HG02759 (cell line): ENCODE measurements around the gene ADARB1.

Experiments used
- ATAC-seq: cut with Tn5 transposase; IDR thresholded peaks from one replicate; pipeline ENCODE4 v1.9.1; 2021; ENCODE audit warnings: mild to moderate bottlenecking, moderate library complexity; ENCODE audit not compliant: unreplicated experiment

Gene ADARB1

DNA sequence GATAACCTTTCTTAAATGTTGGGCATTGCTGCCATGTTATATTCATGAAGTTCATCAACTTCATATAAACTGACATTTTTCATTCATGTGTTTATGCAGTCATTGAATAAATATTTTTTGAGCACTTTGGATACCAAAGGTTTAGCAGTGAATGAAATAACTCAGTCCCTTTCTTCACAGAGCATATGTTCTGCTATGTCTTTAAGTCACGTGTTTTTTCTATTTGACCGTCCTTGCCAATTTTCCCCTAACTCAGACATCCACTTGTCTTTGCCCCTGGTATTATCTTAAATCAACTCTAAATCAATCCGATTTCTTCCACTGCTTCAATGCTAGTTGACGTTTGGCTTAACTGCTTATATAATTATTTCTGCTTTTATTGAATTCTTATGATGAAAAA lies 16.6 kb downstream of the ADARB1 start:
- no peak for ATAC-seq

- no peak for ATAC-seq
Observed at GRCh38 chr21:45091550-45092322, 17.4 kb downstream of the ADARB1 start.

DNA sequence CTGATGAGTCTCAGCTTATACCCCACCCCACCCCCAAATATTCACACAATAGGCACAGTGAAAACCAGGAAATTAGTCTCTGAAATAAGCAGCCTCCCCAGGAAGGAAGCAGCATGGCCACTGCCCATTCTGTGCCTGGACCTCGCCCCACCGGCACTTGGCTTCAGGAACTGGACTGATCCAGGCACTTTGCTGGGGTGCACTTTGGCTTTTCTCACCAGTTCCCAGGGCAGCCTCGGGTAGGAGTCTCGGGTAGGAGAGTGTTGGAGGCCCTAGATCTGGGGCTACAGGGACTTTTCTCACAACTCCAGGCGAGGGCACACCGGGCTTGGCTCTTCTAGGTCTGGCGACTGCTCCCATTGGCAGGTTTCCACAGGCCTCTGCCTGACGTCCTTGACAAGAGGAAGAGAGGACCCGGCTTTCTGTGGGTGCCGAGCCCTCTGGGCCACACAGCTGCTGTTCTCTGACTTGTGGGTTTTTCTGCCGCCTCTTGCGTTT lies 18.7 kb downstream of the ADARB1 start:
- ATAC-seq = no peak

DNA sequence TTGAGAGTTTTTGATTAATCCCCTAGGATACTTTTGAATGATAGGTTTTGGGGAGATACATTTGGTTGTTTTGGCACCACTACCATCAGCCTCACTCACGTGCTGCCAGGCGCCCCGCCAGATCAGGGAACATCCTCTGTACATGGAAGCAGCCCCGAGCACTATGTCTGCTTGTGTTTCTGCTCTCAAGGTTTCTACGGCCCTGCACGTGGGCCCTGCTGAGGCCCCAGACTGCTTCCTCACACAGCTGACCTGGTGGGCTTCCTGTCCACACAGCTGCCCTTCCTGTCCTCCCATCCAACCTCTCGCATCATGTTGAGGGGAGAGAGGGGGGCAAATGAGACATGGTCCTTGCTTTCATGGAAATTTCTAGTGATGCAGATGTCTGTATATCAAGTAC lies 20.0 kb downstream of the ADARB1 start:
- ATAC-seq = no peak

DNA sequence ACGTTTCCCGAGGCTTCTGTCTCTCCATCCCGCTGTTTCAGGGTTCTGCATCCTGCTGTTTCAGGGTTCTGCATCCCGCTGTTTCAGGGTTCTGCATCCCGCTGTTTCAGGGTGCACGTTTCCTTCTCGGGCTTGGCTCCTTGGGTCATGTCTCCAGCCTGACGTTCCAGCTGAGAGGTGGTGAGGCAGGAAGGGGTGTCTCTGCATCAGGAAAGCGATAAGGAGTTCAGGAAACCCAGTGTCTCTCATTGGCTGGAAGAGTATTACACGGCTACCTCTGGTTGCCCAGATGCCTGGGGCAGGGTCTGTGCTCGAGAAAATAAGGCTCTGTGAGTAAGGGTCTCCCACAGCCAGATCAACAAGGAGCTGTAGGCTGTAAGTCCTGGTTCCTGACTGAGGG lies 21.1 kb downstream of the ADARB1 start:
- no peak for ATAC-seq

DNA sequence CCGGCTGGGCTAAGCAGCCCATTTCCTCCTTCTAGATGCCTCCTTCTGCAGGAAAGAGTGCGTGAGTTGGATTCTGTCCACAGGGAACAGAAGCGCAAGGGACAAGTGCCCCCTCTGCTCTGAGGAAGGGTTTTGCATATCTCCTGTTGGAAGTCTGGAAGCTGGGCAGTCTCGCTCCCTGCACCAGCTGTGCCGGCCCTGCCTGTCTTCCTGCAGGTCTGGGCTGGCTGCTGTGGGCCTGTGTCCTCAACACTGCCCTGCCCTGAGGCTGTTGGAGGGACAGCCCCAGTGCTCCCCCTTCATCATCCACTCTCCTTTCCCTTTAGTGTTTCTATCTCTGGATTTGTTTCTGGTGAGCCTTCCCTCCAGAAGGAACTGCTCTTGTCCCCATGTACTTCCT lies 21.8 kb downstream of the ADARB1 start:
- ATAC-seq = no peak

DNA sequence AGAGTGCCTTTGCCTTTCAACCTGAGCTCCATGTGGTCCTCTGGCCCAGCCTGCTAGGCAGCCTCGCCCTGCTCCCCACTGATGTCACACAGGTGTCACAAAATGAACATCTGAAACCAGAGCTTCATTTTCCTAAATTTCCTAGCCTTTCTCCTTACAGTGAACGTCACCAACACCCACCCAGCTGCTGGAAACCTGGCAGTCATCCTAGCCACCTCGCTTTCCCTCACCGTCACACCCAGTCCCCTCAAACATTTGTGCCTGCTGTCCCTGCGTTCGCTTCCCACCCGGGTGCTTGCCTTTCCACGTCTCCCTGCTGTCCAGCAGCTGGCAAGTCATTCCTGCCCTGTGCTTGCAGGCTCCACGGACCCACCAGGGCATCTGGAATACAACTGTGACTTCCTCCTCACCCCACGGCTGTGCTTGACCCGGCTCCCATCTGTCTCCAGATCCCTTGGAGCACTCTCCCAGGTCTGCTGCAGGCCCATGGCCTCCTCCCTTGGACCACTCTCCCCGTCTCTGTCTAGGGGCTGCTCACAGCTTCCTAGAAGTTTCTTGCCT lies 23.5 kb downstream of the ADARB1 start:
- no peak for ATAC-seq

GRCh38 chr21:45098867-45099266 lies 24.5 kb downstream of the ADARB1 start:
- ATAC-seq = no peak

GRCh38 chr21:45099571-45099970 lies 25.2 kb downstream of the ADARB1 start:
- ATAC-seq = no peak

DNA sequence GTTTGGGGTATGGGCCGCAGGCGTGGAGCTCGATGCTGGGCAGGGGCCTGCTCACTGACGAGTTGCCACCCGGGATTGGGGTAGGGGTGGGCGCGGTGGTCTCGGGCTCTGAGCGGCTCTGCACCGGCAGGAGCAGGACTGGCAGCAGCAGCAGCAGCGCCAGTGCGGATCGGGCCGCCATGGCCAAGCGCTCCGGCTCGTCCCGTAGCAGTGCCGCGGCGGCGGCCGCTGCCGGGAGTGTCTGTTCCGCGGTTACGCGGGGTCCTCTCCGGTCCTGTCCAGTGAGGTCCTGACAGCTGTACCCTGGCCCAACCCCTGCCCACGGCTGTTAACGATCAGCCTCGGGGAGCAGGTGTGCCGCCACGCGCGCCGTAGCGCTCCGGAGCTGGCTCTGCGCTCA lies 26.5 kb downstream of the ADARB1 start:
- no peak for ATAC-seq

DNA sequence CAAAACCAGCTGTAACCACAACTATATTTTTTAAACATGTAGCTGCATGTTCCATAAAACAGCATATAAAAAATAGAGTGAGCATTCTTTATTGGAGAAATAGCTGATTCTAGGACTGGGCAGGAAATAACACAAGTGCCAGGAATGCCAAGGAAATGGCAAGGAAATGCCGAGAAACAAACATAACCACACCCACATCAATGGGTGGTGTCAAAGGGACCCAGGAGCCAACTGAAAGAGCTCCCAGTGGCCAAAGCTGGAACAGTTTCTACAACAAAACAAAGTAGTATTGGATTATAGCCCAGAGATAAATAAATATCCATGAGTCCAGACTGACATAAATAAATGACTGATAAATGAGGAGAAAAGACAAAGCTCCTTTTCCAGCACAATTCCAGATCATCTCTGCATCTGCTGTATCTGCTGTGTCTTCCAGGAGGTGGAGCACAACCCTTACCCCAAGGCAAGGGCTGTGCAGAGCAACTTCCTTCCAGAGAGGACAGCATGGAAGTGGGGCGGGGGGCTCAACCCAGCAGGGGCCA lies 28.1 kb downstream of the ADARB1 start:
- no peak for ATAC-seq

DNA sequence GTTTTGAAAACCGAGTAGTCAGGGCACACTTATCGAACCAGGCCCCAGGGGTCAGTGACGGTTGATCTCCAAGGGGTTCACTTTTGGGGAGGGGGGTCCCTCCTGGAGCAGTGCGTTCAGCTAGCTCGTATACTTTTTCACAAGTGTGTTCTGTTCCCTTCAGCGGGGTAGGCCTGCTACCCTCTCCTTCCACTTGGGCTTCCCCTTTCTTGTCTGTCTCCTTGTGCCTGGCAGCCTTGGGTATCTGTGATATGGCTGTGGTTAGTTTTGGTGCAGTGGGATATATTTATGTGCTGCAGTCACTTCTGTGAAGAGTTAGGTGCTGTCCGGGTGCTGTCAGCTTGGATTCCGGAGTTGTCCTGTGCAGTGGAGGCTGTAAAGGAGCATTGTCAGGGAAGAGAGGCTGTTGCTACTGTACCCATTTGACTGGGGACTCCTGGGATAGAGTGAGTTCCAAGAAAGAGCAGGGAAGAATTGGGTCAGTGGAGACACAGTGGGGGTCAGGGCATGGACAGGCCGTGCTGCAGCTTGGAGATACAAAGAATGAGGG lies 29.7 kb downstream of the ADARB1 start:
- no peak for ATAC-seq

- no peak for ATAC-seq
Observed at GRCh38 chr21:45104560-45104959, 30.2 kb downstream of the ADARB1 start.

GRCh38 chr21:45105906-45106485 lies 31.6 kb downstream of the ADARB1 start:
- ATAC-seq = no peak

DNA sequence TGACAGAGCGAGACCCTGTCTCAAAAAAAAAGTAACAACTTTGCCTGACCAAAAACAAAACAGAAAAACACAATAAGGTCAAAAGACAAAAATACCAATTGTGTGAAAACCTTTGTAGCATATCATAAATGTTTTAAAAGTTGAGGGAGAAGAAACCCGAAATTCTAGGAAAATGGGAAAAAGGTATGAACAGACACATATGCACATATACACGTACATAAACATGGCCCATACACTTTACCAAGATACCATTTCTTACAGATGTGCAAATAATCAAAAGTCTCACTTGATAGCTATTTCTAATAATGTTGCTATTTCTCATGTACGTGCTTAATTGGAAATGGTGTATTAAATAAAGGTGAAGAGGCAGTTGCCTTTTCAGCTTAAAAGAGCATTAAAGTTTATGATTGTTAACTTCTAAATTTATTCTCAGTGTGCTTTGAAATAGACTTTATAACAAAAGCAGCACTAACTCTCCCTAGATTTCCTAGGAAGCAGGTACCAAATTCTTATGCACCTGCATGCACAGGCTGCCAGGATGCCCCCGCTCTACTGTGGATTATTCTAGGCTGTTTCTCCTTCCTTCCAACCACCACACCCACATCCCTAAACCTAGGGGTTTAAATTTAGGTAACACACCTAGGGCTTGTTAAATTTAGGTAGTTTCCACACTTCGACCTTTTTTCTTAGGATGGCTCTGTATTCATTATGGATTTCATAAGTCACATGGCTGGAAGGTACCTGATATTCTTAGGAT lies 33.8 kb downstream of the ADARB1 start:
- no peak for ATAC-seq

DNA sequence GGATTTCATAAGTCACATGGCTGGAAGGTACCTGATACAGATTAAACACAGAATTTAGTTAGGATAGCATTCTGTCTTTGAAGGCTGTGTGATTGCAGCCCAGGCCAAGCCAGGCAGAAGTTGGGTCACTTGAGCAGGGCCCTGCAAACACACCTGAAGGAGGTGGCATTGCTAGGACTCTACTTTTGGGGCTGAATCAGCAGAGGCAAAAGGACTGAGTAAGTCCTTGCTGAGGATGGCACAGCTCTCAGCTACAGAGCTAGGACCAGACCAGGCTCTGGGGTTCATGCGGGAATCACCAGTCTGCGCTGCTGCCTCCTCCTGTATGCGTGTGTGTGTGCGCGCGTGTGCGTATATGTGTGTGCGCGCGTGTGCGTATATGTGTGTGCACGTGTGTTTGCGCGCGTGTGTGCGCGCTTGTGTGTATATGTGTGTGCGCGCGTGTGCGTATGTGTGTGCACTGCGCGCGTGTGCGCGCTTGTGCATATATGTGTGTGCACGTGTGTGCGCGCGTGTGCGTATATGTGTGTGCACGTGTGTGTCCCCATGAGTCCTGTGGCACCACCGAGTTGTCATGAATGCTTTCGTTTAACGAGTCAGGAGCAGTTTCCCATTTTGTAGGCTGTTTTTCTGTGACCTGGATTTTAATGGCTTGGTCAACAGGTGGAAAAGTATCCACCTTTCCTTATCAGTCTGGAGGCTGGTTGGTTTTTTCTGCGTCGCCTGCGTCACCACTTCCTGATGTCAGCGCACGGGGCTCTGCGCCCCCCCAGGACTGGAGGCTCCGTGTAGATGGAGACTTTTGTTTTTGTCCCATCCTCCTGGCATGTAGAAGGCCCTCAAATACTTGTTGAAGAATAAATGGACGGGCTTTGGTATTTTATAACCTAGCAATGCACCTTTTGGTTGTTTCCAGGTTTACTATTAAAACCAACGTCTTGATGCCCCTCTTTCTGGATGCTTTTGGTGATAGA lies 34.7 kb downstream of the ADARB1 start:
- ATAC-seq = no peak

DNA sequence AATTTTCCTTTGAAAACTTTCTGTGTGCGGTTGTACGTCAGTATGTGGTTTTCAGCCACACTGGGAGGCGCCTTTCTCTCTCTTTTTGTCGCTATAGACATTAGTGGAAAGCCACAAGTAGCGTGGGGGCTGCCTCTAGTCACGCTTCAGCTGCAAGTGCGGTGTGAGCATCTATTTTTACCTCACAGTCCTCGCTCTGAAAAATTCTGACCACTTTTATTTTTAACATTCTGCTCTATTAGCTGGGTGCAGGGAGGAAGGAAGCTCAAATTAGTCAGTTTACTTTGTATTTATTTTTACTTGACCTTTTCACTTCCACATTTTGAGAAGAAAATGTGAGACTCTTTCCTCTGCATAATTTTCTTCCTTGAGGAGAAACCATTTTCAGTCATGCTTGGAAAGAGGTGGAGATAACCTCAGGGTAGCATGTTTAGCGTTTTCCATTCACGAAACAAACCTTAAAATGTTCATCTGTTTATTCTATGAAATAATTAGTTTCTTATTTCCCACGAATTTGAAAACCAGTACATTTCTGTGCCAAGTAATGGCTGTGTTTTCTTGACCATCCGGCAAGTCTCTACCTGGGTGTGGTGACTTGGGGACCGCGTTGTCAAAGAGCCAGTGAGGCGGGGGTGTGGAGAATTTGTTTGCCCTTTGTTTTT lies 35.6 kb downstream of the ADARB1 start:
- ATAC-seq = peak; percentile 85

DNA sequence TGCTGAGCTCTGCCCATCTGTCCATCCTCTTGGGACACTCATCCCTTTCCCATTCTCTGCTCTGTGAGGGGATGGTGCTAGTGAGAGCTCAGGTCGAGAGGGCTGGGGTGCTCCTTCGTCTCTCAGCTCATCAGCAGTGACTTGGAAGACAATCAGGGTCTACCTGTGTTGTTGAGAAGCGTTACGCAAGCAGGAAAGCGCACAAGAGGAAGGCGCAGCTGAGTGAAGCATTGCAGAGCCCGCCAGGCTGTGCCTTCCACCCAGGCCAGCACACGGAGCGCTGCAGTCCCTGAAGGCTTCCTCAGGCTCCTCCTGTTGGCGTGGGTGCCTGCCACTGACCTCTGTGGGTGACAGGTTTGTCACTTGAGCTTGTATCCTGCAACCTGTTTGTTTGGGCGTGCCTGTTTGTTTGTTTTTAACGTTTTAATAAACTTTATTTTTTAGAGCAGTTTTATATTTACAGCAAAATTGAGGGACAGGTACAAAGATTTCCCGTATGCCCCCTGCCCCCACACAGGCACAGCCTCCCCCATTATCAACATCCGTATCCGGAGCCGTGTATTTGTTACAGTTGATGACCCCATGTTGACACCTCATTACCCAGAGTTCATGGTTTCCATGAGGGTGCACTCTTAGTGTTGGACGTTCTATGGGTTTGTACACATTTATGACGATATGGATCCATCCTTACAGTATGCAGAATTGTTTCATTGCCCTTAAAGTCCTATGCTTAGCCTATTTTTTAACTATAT lies 36.7 kb downstream of the ADARB1 start:
- no peak for ATAC-seq

GRCh38 chr21:45111703-45112102 lies 37.3 kb downstream of the ADARB1 start:
- ATAC-seq = no peak
